Neural progenitor cell (in vitro differentiated cells): ENCODE measurements around the gene EXOC7. TPM values are rescaled to one million over a fixed set of nuclear protein-coding genes. Genes with fewer than 3 reads are reported as not detected.

Experiments
- DNase-seq: peaks from one replicate; pipeline ENCODE4 v3.0.0-alpha.2; 2016; ENCODE audit warnings: low spot score
- H2AFZ ChIP-seq: fragments of 200-600 bp; sonication (generic); replicated peaks from 2 replicates; pipeline ENCODE4 v1.6.1; 2016; ENCODE audit warnings: antibody characterized with exemption
- H3F3A ChIP-seq: fragments of 200-600 bp; sonication (generic); 2 replicates; pipeline ENCODE4 v1.6.1; 2016; ENCODE audit warnings: antibody characterized with exemption, low read depth
- H3K27ac ChIP-seq: fragments of 200-600 bp; sonication (generic); 2 replicates; pipeline ENCODE4 v1.5.1; 2016; ENCODE audit warnings: mild to moderate bottlenecking
- H3K27me3 ChIP-seq: fragments of 200-600 bp; sonication (generic); 2 replicates; pipeline ENCODE4 v1.6.1; 2016; ENCODE audit warnings: mild to moderate bottlenecking, moderate library complexity
- H3K36me3 ChIP-seq: fragments of 200-600 bp; sonication (generic); 2 replicates; pipeline ENCODE4 v1.5.1; 2016
- H3K4me1 ChIP-seq: fragments of 200-600 bp; sonication (generic); 2 replicates; pipeline ENCODE4 v1.6.1; 2016; ENCODE audit warnings: mixed run types
- H3K4me2 ChIP-seq: fragments of 200-600 bp; sonication (generic); 2 replicates; pipeline ENCODE4 v1.6.1; 2016
- H3K4me3 ChIP-seq: fragments of 200-600 bp; sonication (generic); 2 replicates; pipeline ENCODE4 v1.5.1; 2016
- H3K79me2 ChIP-seq: fragments of 200-600 bp; sonication (generic); 2 replicates; pipeline ENCODE4 v1.6.1; 2016; ENCODE audit warnings: low read depth
- H3K9ac ChIP-seq: fragments of 200-600 bp; sonication (generic); 2 replicates; pipeline ENCODE4 v1.6.1; 2016
- H3K9me3 ChIP-seq: fragments of 200-600 bp; sonication (generic); 2 replicates; pipeline ENCODE4 v1.5.1; 2016; ENCODE audit warnings: low read depth
- H4K20me1 ChIP-seq: fragments of 200-600 bp; sonication (generic); 2 replicates; pipeline ENCODE4 v1.6.1; 2016; ENCODE audit warnings: low read depth
- H3K27ac Mint-ChIP-seq: 3 replicates; pipeline ENCODE4 v1.8.0; 2021; ENCODE audit warnings: mixed read lengths
- H3K27me3 Mint-ChIP-seq: 2 replicates; pipeline ENCODE4 v1.8.0; 2022; ENCODE audit warnings: low read depth, mild to moderate bottlenecking, inconsistent platforms, moderate library complexity, mixed read lengths; ENCODE audit not compliant: insufficient read depth
- H3K36me3 Mint-ChIP-seq: 3 replicates; pipeline ENCODE4 v1.8.0; 2021; ENCODE audit warnings: mixed read lengths
- H3K4me1 Mint-ChIP-seq: 3 replicates; pipeline ENCODE4 v1.8.0; 2021; ENCODE audit warnings: mixed read lengths
- H3K4me3 Mint-ChIP-seq: 3 replicates; pipeline ENCODE4 v1.8.0; 2021; ENCODE audit warnings: mild to moderate bottlenecking, moderate library complexity, mixed read lengths
- H3K9me3 Mint-ChIP-seq: 3 replicates; pipeline ENCODE4 v1.8.0; 2020; ENCODE audit warnings: mixed read lengths
- EZH2 ChIP-seq: fragments of 200-600 bp; sonication (generic); IDR thresholded peaks from 2 replicates; pipeline ENCODE4 v1.6.1; 2017; ENCODE audit warnings: antibody characterized with exemption, mild to moderate bottlenecking, moderate library complexity
- EZH2phosphoT487 ChIP-seq: fragments of 200-600 bp; sonication (generic); IDR thresholded peaks from 2 replicates; pipeline ENCODE4 v1.6.1; 2017; ENCODE audit warnings: antibody characterized with exemption
- total RNA-seq: library from RNA; depleted of rRNA; stranded (reverse); fragments of >200 nt; gene quantifications from 2 replicates; pipeline ENCODE4 v1.2.3, GENCODE V29; 2015; ENCODE audit warnings: low replicate concordance
- TF ChIP-seq, protein P1 (sequence below): fragments of 200-600 bp; sonication (generic); IDR thresholded peaks from 2 replicates; pipeline ENCODE4 v1.5.1; 2017; ENCODE audit warnings: antibody characterized with exemption, mild to moderate bottlenecking

Gene EXOC7
- total RNA-seq, 1 donor from 2014 or later = 64.3 TPM

DNA sequence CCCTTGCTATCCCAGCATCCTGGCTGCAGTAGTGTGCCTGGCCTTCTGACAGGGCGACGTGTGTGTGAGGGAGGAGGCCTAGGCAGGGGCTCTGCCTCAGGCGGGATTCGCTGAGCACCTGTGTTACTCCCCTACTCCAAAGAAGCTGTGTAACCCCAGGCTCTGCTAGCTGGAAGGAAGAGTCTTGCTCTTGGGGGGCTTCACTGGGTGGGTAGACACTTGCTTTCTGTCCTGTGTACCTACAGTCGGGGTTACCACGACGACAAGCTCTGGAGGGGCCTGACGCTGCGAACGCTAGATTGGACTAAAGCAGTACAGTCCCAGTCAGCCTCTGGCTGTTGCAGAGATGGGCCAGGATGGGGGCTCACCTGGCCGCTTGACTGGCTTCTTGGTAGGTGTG, 9.5 kb downstream of the EXOC7 start:
- H3K9me3 Mint-ChIP-seq = no peaks in the 10 kb centered on the region
- no peaks in the 10 kb centered on the region for H4K20me1 ChIP-seq
- no peak for TF ChIP-seq EZH2phosphoT487
- TF ChIP-seq, protein P1, sequence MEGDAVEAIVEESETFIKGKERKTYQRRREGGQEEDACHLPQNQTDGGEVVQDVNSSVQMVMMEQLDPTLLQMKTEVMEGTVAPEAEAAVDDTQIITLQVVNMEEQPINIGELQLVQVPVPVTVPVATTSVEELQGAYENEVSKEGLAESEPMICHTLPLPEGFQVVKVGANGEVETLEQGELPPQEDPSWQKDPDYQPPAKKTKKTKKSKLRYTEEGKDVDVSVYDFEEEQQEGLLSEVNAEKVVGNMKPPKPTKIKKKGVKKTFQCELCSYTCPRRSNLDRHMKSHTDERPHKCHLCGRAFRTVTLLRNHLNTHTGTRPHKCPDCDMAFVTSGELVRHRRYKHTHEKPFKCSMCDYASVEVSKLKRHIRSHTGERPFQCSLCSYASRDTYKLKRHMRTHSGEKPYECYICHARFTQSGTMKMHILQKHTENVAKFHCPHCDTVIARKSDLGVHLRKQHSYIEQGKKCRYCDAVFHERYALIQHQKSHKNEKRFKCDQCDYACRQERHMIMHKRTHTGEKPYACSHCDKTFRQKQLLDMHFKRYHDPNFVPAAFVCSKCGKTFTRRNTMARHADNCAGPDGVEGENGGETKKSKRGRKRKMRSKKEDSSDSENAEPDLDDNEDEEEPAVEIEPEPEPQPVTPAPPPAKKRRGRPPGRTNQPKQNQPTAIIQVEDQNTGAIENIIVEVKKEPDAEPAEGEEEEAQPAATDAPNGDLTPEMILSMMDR = no peak
- no peak for TF ChIP-seq EZH2
- no peak for DNase-seq
- H3K27me3 ChIP-seq = no peaks in the 10 kb centered on the region
- no peaks in the 10 kb centered on the region for H3K4me1 ChIP-seq
- H3K27me3 Mint-ChIP-seq = peaks cover 2% of the 10 kb centered on the region
- no peaks in the 10 kb centered on the region for H3K4me1 Mint-ChIP-seq
- H3K9me3 ChIP-seq = no peaks in the 10 kb centered on the region
- H3K4me3 ChIP-seq = no peak overlapping the region
- no peak overlapping the region for H3K4me2 ChIP-seq
- no peak overlapping the region for H3K27ac ChIP-seq
- no peak overlapping the region for H3K9ac ChIP-seq
- peaks cover 22% of the 10 kb centered on the region for H3K36me3 Mint-ChIP-seq
- no peak overlapping the region for H2AFZ ChIP-seq
- H3K36me3 ChIP-seq = no peaks in the 10 kb centered on the region
- H3F3A ChIP-seq = no peaks in the 10 kb centered on the region
- no peaks in the 10 kb centered on the region for H3K79me2 ChIP-seq
- no peak overlapping the region for H3K4me3 Mint-ChIP-seq
- no peak overlapping the region for H3K27ac Mint-ChIP-seq

DNA sequence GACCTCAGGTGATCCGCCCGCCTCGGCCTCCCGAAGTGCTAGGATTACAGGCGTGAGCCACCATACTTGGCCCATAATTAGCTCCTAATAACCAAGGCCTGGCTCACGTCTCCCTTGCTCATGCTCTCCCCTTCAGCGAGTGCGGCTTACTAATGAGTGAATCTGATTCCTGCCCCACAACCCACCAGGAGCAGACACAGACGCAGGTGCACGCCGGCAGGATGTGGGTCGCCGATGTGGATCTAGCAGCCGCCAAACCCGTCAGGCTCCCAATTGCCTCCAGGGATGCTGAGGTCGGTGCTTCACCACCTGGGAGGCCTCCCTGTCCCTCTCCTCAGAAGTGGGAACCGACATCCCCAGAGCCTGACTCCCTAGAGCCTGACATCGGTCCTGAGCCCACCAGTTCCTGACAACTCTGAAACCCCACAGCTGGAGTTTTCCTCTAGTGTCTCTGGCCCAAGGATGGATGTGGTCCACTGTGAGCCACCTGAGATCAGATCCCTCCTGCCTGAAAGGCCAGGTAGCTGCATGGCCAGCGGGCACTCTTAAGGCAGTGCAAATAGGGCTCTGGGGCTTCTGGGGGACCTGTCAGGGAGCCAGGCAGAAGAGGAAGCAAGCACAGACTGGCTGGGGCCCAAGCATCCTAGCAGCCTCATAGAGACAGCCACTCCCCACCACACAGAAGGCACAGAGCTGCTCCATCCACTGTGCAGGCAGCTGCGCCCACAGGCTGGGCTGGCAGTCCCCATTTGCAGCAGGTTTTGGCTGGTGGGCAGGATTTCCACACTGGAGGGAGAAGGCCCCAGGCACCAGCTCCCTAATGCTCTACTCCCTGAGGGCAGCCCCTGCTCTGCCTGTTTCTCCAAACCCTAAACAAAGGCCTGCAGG, 10.8 kb downstream of the EXOC7 start:
- H3K79me2 ChIP-seq = no peaks in the 10 kb centered on the region
- no peaks in the 10 kb centered on the region for H3K4me1 ChIP-seq
- H3K27me3 Mint-ChIP-seq = peaks cover 2% of the 10 kb centered on the region
- no peaks in the 10 kb centered on the region for H3K9me3 Mint-ChIP-seq
- H3K36me3 ChIP-seq = no peaks in the 10 kb centered on the region
- no peak overlapping the region for H3K4me3 Mint-ChIP-seq
- no peak overlapping the region for H3K27ac ChIP-seq
- no peak overlapping the region for H3K9ac ChIP-seq
- no peaks in the 10 kb centered on the region for H3K4me1 Mint-ChIP-seq
- TF ChIP-seq EZH2 (no peak), EZH2phosphoT487 (no peak)
- TF ChIP-seq, protein P1 = no peak
- H2AFZ ChIP-seq = no peak overlapping the region
- H3K4me3 ChIP-seq = no peak overlapping the region
- H4K20me1 ChIP-seq = no peaks in the 10 kb centered on the region
- DNase-seq = no peak
- H3K4me2 ChIP-seq = no peak overlapping the region
- no peaks in the 10 kb centered on the region for H3K9me3 ChIP-seq
- H3K27ac Mint-ChIP-seq = no peak overlapping the region
- H3K36me3 Mint-ChIP-seq = peaks cover 20% of the 10 kb centered on the region
- H3F3A ChIP-seq = no peaks in the 10 kb centered on the region
- no peaks in the 10 kb centered on the region for H3K27me3 ChIP-seq

DNA sequence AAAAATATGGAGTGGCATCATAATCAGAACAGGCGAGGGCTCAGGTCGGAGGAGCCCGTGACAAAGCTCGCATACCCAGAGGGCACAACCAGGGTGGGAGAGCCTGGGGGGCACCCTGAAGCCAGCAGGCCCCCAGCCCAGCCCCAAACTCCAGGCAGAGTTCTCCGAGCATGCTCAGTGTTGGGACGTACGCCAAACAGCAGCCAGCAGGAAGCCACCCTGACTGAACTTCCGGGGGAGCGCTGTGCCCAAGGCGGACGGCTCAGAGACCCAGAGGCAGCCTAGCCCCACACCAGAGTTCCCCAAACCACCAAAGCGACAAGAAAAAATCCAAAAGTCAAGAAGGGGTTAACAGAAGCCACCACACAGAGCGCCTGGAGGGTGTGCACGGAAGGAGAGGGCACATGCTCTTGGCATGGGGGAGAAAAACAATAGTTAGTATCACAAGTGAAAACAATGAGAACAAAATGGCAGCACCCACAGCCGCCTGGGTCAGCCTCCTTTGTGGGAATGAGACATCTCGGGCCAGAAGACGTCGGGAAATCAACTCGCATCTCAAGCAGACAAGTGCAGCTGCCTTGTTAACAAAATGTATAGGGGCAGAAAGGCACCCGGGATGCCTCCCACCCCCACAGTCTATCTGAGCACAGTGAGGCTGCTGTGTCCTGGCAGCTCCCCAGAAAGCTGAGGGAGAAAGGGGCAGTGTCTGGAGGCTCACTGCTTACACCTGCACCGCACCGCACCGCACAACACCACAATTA, 11.9 kb downstream of the EXOC7 start:
- H4K20me1 ChIP-seq = no peaks in the 10 kb centered on the region
- no peaks in the 10 kb centered on the region for H3K79me2 ChIP-seq
- H3K27ac ChIP-seq = no peak overlapping the region
- no peak overlapping the region for H3K4me3 ChIP-seq
- Mint-ChIP-seq H3K36me3 (peaks cover 20% of the 10 kb centered on the region), H3K4me1 (no peaks in the 10 kb centered on the region), H3K9me3 (no peaks in the 10 kb centered on the region), H3K4me3 (no peak overlapping the region), H3K27ac (no peak overlapping the region), H3K27me3 (peaks cover 2% of the 10 kb centered on the region)
- TF ChIP-seq, protein P1 = no peak
- TF ChIP-seq EZH2 (no peak), EZH2phosphoT487 (no peak)
- DNase-seq = no peak
- H3F3A ChIP-seq = no peaks in the 10 kb centered on the region
- no peaks in the 10 kb centered on the region for H3K27me3 ChIP-seq
- H2AFZ ChIP-seq = no peak overlapping the region
- no peaks in the 10 kb centered on the region for H3K4me1 ChIP-seq
- no peaks in the 10 kb centered on the region for H3K36me3 ChIP-seq
- no peak overlapping the region for H3K9ac ChIP-seq
- H3K9me3 ChIP-seq = no peaks in the 10 kb centered on the region
- no peak overlapping the region for H3K4me2 ChIP-seq
